ENCODE measurements around the gene GTF2IRD1. TPM values are rescaled to one million over a fixed set of nuclear protein-coding genes. Genes with fewer than 3 reads are reported as not detected.
A peak's percentile ranks its signal among the peaks of the same experiment; 100 is the strongest.

GTF2IRD1 gene
- total and polyA plus RNA-seq, 2 of the 13 experiments (the other 11 are each of a cell fraction or from before 2014, with no cell fraction given), result 16.5 to 26.7 TPM

GRCh38 chr7:74494076-74494548 is 40.4 kb downstream of the GTF2IRD1 start (continued):
- TF ChIP-seq ZNF281 (CRISPR knock-in tag; IDR thresholded peaks at IDR 0.05; ENCODE audit: borderline replicate concordance) (peak; percentile 63; the same call in 1 of the 2 replicates), POLR2G (IDR thresholded peaks at IDR 0.05; ENCODE audit: low read depth, low read length) (peak; percentile 52; the same call in 1 of the 2 replicates), RBM39 (IDR thresholded peaks at IDR 0.05; ENCODE audit: low read depth, low read length, poor library complexity, severe bottlenecking) (no peak), MAX (IDR thresholded peaks at IDR 0.05) (peak; percentile 93), RXRA (CRISPR knock-in tag; IDR thresholded peaks at IDR 0.05) (peak; percentile 60), GATAD1 (CRISPR knock-in tag; IDR thresholded peaks at IDR 0.05) (no peak), KDM2A (CRISPR knock-in tag; IDR thresholded peaks at IDR 0.05; ENCODE audit: borderline replicate concordance, low read depth) (0 out of 2 replicates have a peak, but pooled peaks have one; percentile 20), SIN3B (IDR thresholded peaks at IDR 0.05; ENCODE audit: low read length) (no peak), ZNF280D (CRISPR knock-in tag; IDR thresholded peaks at IDR 0.05) (no peak), HDAC1 (CRISPR knock-in tag; IDR thresholded peaks at IDR 0.05) (no peak), ONECUT2 (CRISPR knock-in tag; IDR thresholded peaks at IDR 0.05) (no peak), FOXP1 (IDR thresholded peaks at IDR 0.05) (no peak), FOXP1 (CRISPR knock-in tag; IDR thresholded peaks at IDR 0.05) (no peak), ZMYM2 (CRISPR knock-in tag; IDR thresholded peaks at IDR 0.05) (peak; percentile 14; the same call in 1 of the 2 replicates), GATAD2A (CRISPR knock-in tag; IDR thresholded peaks at IDR 0.05) (peak; percentile 46; the same call in 1 of the 2 replicates), NFKB2 (CRISPR knock-in tag; IDR thresholded peaks at IDR 0.05; ENCODE audit: borderline replicate concordance) (peak; percentile 19; the same call in 1 of the 2 replicates), RBFOX2 (IDR thresholded peaks at IDR 0.05; ENCODE audit: low read depth, low read length) (0 out of 2 replicates have a peak, but pooled peaks have one; percentile 19), SMAD1 (CRISPR knock-in tag; IDR thresholded peaks at IDR 0.05; ENCODE audit: borderline replicate concordance, low read depth) (no peak), HDAC2 (CRISPR knock-in tag; IDR thresholded peaks at IDR 0.05) (peak; percentile 26; the same call in 1 of the 2 replicates), TP53 (CRISPR knock-in tag; conservative IDR thresholded peaks at IDR 0.05) (no peak), ZNF724P (CRISPR knock-in tag; IDR thresholded peaks at IDR 0.05; ENCODE audit: borderline replicate concordance) (no peak)
